Coronary artery (tissue), 2 donors: Measurements from ENCODE around the gene FBXO41.
A peak's percentile ranks its signal among the peaks of the same experiment; 100 is the strongest.

Source experiments
- DNase-seq: peaks from one replicate; pipeline ENCODE4 v3.0.0-alpha.2; 2017; ENCODE audit warnings: low spot score
- H3K27ac ChIP-seq, 2 donors: fragments of 200-600 bp; sonication (generic); one replicate each; pipeline ENCODE4 v1.5.1; 2016 to 2019
- H3K4me3 ChIP-seq: fragments of 200-600 bp; sonication (generic); 2 replicates; pipeline ENCODE4 v1.5.1; 2016; ENCODE audit warnings: mild to moderate bottlenecking, moderate library complexity
- CTCF ChIP-seq: fragments of 200-600 bp; sonication (generic); IDR thresholded peaks from one replicate; pipeline ENCODE4 v1.5.1; 2019; ENCODE audit warnings: antibody characterized with exemption

The FBXO41 gene

GRCh38 chr2:73217826-73218225 is 66.5 kb downstream of the FBXO41 start:
- H3K27ac ChIP-seq = no peak overlapping the region
- no peak for TF ChIP-seq CTCF
- H3K4me3 ChIP-seq = no peak overlapping the region
- no peak for DNase-seq

- Histone ChIP-seq H3K4me3 (no peak overlapping the region), H3K27ac (no peak overlapping the region)
- no peak for DNase-seq
- TF ChIP-seq CTCF = no peak
Observed at GRCh38 chr2:73217160-73217559, 67.1 kb downstream of the FBXO41 start.

GRCh38 chr2:73215254-73215653 is 69.0 kb downstream of the FBXO41 start:
- TF ChIP-seq CTCF = no peak
- no peak overlapping the region for H3K27ac ChIP-seq
- no peak for DNase-seq
- peak overlapping the region; percentile 92 for H3K4me3 ChIP-seq

GRCh38 chr2:73214120-73215035 is 69.9 kb downstream of the FBXO41 start, which contains the start of gene SMYD5:
Gene SMYD5 (plus strand): TSS chr2:73214245. CDS start chr2:73214267, 22 bp downstream.
- no peak for TF ChIP-seq CTCF
- H3K27ac ChIP-seq = peak within 1 kb of the TSS; percentile 47 to 85
- peak; percentile 89 for DNase-seq
- peak within 1 kb of the TSS; percentile 92 for H3K4me3 ChIP-seq

- DNase-seq = peak; percentile 85
- no peak overlapping the region for H3K4me3 ChIP-seq
- H3K27ac ChIP-seq = peak overlapping the region; percentile 65 to 85
- TF ChIP-seq CTCF = peak; percentile 90
Observed at GRCh38 chr2:73212448-73213176, 71.7 kb downstream of the FBXO41 start.

GRCh38 chr2:73212098-73212447 is 72.2 kb downstream of the FBXO41 start:
- Histone ChIP-seq H3K27ac (peak overlapping the region; percentile 65 to 85), H3K4me3 (no peak overlapping the region)
- no peak for TF ChIP-seq CTCF
- DNase-seq = no peak
